ENCODE data around the gene PNMT. TPM values are rescaled to one million over a fixed set of nuclear protein-coding genes. Genes with fewer than 3 reads are reported as not detected.

PNMT gene
- total RNA-seq, 1 donor from 2014 or later, result not detected

- Mint-ChIP-seq H3K4me3 (ENCODE audit: unreplicated experiment) (no peak overlapping the region), H3K27ac (ENCODE audit: unreplicated experiment) (no peak overlapping the region), H3K36me3 (ENCODE audit: unreplicated experiment) (no peaks in the 10 kb centered on the region), H3K27me3 (ENCODE audit: unreplicated experiment) (peaks cover 13% of the 10 kb centered on the region), H3K4me1 (ENCODE audit: low read depth, unreplicated experiment) (peaks cover 11% of the 10 kb centered on the region), H3K9me3 (ENCODE audit: unreplicated experiment) (peaks cover 7% of the 10 kb centered on the region)
- peak; percentile 83 for TF ChIP-seq CTCF (IDR thresholded peaks at IDR 0.05; ENCODE audit: partially characterized antibody, unreplicated experiment)
- DNase-seq, result no peak
Measured at GRCh38 chr17:39634384-39634871, 33.8 kb upstream of the PNMT start.

- Mint-ChIP-seq H3K9me3 (ENCODE audit: unreplicated experiment) (peaks cover 7% of the 10 kb centered on the region), H3K4me1 (ENCODE audit: low read depth, unreplicated experiment) (peaks cover 11% of the 10 kb centered on the region), H3K27me3 (ENCODE audit: unreplicated experiment) (peaks cover 8% of the 10 kb centered on the region), H3K36me3 (ENCODE audit: unreplicated experiment) (no peaks in the 10 kb centered on the region), H3K27ac (ENCODE audit: unreplicated experiment) (no peak overlapping the region), H3K4me3 (ENCODE audit: unreplicated experiment) (no peak overlapping the region)
- TF ChIP-seq CTCF (IDR thresholded peaks at IDR 0.05; ENCODE audit: partially characterized antibody, unreplicated experiment), result no peak
- DNase-seq, result no peak
Measured at GRCh38 chr17:39635614-39636176, 32.6 kb upstream of the PNMT start.

- DNase-seq, result no peak
- no peaks in the 10 kb centered on the region for H3K36me3 Mint-ChIP-seq (ENCODE audit: unreplicated experiment)
- TF ChIP-seq CTCF (IDR thresholded peaks at IDR 0.05; ENCODE audit: partially characterized antibody, unreplicated experiment), result no peak
- H3K4me1 Mint-ChIP-seq (ENCODE audit: low read depth, unreplicated experiment), result peaks cover 9% of the 10 kb centered on the region
- peaks cover 5% of the 10 kb centered on the region for H3K9me3 Mint-ChIP-seq (ENCODE audit: unreplicated experiment)
- no peak overlapping the region for H3K27ac Mint-ChIP-seq (ENCODE audit: unreplicated experiment)
- H3K27me3 Mint-ChIP-seq (ENCODE audit: unreplicated experiment), result peaks cover 5% of the 10 kb centered on the region
- H3K4me3 Mint-ChIP-seq (ENCODE audit: unreplicated experiment), result peak overlapping the region; percentile 96
Measured at GRCh38 chr17:39636587-39636926, 31.7 kb upstream of the PNMT start.

- no peaks in the 10 kb centered on the region for H3K36me3 Mint-ChIP-seq (ENCODE audit: unreplicated experiment)
- H3K4me1 Mint-ChIP-seq (ENCODE audit: low read depth, unreplicated experiment), result peaks cover 9% of the 10 kb centered on the region
Measured at GRCh38 chr17:39636927-39637736, 31.1 kb upstream of the PNMT start, which contains the start of gene STARD3. Gene STARD3 (plus strand): TSS chr17:39637144. CDS start chr17:39653532, 16,388 bp downstream.

More at GRCh38 chr17:39636927-39637736, 31.1 kb upstream of the PNMT start, which contains the start of gene STARD3:
- TF ChIP-seq CTCF (IDR thresholded peaks at IDR 0.05; ENCODE audit: partially characterized antibody, unreplicated experiment), result no peak
- H3K27me3 Mint-ChIP-seq (ENCODE audit: unreplicated experiment), result peaks cover 5% of the 10 kb centered on the region
- H3K27ac Mint-ChIP-seq (ENCODE audit: unreplicated experiment), result peak within 1 kb of the TSS; percentile 6
- DNase-seq, result peak; percentile 96
- peak within 1 kb of the TSS; percentile 96 for H3K4me3 Mint-ChIP-seq (ENCODE audit: unreplicated experiment)
- peaks cover 5% of the 10 kb centered on the region for H3K9me3 Mint-ChIP-seq (ENCODE audit: unreplicated experiment)

Data from glutamatergic neuron (in vitro differentiated cells).